ENCODE data around the gene PDXP.
"Not testable (repeated sequence)": the region's sequence is repeated elsewhere in the genome, so short reads cannot be mapped to it uniquely, and the experiment has no call there.

Gene PDXP

GRCh38 chr22:37675930-37676735 lies 17.6 kb downstream of the PDXP start:
- DNase-seq: no peak

DNA sequence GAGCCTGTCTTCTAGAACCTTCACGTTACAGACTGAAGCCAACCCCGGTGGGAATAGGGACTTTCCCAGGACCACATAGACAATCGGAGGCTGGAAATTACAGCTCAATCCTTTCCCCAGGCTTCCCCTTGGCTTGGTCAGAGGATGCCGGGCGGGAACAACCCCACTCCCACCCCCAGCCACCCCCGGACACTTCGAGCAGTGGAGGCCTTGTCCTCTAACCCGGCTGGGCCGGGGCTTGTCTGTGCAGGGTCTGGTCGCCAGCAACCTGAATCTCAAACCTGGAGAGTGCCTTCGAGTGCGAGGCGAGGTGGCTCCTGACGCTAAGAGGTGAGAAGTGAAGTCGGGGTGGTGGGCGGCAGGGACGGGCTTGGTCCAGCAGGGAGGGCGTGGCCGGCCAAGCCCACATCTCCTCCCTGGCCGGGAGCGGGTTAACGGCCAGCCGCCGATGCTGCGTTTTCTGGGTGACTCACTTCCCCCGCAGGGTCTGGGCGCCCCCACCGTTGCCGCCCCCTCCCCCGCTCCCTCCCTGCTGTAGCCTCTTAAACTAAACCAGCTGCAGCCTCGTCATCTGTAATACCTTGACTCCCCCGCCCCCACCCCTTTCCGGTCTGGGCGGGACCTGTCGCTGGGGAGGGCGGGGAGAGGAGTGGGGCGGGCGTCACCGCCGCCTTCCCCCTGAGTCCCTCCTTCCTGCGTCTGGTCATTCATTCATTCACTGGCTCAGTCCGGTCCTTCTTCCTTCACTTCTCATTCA lies 18.4 kb downstream of the PDXP start:
- DNase-seq: peak; percentile 99

GRCh38 chr22:37677493-37677974 lies 19.0 kb downstream of the PDXP start:
- no peak for DNase-seq

GRCh38 chr22:37678372-37678771 lies 19.8 kb downstream of the PDXP start:
- DNase-seq: no peak

DNA sequence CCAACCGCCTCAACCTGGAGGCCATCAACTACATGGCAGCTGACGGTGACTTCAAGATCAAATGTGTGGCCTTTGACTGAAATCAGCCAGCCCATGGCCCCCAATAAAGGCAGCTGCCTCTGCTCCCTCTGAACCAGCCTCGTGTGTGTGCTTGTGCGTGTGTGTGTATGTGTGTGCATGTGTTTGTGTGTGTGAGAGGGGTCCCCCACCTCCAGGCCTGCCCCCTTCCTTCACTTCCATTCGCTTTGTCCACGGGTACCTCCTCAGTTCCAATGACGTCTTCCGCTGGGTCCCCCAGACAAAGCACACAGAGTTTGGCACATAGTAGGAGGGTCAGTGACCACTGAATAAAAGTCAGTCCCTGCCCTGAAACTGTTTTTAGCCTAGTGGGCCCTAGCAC lies 21.1 kb downstream of the PDXP start:
- DNase-seq: no peak

- DNase-seq: no peak
Measured at GRCh38 chr22:37680191-37680851, 21.8 kb downstream of the PDXP start.

DNA sequence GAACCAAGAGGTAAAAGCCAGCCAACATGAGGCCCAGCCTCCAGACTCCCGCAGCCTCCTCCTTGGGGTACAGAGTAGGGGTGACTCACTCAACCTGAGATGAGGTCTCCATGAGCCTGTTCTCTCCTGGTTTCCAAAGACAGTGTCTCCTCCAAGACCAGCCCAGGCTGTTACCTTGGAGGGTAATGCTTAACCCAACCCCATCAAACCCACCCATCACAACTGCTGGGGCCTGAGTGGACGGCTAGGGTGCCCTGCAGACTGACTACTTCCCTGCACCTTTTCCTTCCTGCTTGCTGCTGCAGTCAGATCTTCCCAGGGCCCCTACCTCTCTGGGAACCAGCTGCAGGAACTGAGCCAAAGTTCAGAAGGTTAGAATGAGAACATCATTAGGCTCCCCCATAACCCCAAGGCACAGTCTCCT lies 22.5 kb downstream of the PDXP start:
- no peak for DNase-seq

DNA sequence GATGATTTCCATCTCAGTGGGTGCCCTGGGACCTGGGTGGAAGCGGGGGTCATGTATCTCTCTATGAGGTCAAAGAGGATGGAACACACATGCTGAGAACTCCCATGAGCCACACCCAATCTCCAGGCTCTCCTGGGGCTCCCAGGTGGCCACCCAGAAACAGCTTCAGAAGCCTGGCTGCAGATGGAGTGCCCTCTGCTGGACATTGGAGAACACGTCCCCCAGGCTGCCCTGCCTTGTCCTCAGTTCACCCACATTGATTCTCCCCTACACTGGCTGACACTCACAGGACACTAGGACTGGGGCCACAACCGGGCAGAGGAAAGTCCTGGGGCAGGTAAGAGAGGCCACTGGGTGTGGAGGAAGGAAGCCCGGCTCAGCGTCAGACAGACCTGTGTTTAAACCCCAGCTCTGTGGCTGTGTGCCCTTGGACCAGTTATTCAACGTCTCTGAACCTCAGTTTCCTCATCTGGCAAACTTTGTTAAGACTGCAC lies 23.1 kb downstream of the PDXP start:
- DNase-seq: peak; percentile 84

DNA sequence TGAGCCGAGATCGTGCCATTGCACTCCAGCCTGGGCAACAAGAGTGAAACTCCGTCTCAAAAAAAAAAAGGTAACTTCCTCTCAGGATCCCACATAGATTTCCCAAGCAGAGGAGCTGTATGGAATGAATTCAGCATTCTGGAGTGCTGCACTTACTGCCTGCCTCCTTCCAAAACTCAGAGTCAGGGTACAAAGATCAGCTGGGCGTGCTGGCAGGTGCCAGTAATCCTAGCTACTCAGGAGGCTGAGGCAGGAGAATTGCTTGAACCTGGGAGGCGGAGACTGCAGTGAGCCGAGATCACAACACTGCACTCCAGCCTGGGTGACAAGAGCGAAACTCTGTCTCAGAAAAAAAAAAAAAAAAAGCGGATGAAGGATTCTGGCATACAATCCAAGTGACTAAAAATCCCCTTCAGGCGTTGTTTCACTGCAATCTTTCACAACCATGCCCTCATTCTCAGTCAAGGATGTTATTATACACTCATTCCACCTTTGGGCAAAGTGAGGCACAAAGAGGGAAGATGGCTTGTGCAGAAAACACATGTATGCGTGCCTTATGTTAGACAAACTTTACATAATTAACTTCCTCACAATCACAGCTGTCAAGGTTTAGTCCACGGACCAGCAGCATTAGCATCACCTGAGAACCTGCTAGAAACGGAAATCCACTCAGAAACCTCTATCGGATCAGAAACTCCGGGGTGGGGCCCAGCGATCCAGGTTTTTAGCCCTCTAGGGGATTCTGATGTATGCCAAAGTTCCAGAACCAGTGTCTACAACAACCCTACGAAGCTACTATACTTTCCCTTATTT lies 26.5 kb downstream of the PDXP start:
- no peak for DNase-seq

DNA sequence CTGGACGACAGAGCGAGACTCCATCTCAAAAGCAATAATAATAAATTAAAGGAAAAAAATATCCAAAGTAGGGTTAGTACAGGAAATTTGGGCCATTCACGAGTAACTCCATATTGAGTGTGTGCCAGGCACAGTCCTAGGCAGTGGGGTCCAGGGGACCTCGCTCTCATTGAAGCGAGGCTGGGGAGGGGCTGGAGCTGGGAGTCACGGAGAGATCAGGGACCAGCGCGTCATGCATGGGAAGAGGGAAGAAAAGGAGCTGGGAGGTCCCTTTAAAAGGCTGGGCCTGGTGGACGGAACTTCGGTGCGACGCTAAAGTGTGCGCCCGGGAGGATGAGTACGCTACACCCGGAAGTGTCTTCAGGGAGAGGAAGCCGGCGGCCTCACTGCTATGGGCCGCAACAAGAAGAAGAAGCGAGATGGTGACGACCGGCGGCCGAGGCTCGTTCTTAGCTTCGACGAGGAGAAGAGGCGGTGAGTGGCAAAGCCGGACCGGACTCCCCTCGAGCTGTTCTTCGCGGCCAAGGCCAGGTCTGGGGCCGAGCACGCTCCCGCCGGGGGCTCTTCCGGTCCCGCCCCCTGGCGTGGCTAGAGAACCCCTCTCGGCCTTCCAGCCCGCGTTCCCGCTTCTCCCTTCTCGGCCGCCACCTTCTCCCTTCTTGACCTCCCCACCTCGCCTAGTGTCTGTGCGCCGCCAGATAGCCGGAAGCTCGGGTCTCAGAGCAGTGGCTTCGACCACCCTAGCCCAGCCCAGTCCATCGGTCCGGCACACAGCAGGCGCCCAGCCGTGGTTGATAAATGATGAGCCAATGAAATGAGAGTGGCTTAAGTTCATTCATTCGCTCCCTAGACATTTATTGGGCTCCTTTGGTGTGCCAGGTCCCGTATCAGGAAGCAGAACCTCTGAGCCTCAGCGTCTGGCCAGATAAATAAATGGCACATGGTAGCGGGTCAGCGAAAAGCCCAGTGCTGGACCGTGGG lies 27.8 kb downstream of the PDXP start, which contains the start of gene NOL12:
Gene NOL12 (plus strand): TSS at position 342 of the 981 bp plus-strand sequence. CDS start 50 bp downstream, at position 392.
- peak; percentile 92 for DNase-seq

- no peak for DNase-seq
Measured at GRCh38 chr22:37690407-37690806, 31.9 kb downstream of the PDXP start.

GRCh38 chr22:37690901-37691504 lies 32.5 kb downstream of the PDXP start:
- no peak for DNase-seq

DNA sequence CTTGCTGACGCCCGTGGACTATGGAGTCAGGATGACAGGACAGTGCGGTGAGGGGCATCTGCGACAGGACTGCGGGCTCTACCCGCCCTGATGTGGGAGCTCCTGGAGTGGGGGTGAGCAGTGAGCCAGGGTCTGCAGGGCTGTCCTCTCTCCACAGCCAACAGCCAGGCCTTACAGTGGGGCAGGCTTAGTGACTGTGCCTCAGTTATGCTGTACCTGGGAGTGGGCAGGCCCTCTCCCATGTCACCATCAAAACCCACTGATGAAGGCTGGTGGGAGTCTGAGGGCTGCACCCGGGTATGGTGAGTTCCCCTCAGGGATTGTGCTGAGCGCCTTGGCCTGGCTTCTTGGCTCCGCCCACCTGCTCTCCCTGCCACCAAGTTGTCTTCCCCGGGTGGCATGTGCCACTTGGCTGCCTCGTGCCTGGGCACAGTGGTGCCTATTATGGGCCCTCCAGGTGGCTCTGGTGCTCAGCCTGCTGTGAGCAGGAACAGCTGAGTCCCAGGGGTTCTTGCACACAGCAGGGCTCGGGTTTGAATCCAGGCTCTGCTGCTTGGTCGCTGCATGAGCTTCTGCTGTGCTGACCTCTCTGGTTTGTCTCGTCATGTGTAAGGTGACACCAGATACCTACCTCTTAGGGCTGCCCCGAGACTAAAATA lies 34.2 kb downstream of the PDXP start:
- DNase-seq: no peak

DNA sequence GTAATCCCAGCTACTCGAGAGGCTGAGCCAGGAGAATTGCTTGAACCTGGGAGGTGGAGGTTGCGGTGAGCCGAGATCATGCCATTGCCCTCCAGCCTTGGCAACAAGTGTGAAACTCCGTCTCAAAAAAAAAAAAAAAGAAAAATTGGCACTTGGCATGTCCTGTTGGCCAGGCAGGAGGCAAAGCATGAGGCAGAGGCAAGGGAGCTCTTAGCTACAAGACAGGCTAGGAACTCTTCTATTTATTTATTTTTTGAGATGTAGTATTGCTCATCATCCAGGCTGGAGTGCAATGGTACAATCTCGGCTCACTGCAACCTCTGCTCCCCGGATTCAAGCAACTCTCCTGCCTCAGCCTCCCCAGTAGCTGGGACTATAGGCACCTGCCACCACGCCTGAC lies 35.6 kb downstream of the PDXP start:
- DNase-seq: not testable (repeated sequence)

DNA sequence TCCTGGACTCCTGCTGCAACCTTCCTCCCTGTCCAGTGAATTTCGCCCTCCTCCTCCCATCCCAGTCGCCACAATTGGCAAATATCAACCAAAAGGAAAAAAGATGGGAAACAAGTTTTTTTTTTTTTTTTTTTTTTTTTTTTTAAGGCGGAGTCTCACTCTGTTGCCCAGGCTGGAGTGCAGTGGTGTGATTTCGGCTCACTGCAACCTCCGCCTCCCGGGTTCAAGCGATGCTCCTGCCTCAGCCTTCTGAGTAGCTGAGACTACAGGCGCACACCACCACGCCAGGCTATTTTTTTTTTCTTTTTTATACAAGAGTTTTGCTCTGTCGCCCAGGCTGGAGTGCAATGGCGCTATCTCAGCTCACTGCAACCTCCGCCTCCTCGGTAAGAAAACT lies 37.7 kb downstream of the PDXP start:
- not testable (repeated sequence) for DNase-seq

DNA sequence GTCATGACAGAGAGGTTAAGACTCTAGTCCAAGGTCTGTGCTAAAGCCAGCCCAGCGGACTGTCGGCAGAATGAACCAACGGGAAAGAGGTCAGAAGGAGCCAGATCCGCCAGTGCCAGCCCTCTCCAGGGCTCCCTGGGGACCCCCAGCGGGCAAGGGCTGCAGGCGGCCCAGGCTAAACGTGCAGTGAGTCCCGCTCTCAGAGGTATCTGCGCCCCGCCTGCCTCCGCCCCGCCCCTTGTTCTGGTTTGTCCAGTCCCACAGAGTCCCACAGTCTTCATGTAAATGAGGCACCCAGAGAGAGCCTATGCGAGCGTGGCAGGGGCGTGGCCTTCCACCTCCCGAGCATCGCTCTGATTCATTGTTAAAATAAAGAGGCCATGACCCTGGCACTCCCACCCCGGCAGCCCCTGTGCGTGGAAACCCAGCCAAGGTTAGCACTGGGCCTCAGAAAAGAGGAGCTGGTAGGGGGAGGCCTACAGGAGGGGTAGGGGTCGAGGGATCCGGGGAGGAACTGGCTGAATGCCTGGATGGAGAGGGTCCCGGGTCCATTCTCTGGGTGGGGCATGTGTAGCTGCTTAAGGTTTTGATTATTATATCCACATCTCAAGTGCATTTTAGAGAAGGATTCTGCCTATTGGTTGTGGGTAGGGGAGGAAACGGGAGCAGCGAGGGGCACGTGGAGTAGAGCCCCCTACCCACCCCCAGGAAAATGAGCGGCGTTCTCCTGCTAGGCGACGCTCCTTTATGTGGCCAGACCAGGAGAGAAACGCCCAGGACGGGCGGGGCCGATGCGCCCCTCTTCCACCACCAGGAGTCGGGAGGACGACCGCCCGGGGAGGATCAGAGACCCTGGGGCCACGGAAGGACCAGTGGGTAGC lies 38.4 kb downstream of the PDXP start, which contains the start of gene TRIOBP:
Gene TRIOBP (plus strand): TSS at position 392 of the 881 bp plus-strand sequence. CDS start 4,318 bp downstream, outside the sequence.
- DNase-seq: peak; percentile 100

DNA sequence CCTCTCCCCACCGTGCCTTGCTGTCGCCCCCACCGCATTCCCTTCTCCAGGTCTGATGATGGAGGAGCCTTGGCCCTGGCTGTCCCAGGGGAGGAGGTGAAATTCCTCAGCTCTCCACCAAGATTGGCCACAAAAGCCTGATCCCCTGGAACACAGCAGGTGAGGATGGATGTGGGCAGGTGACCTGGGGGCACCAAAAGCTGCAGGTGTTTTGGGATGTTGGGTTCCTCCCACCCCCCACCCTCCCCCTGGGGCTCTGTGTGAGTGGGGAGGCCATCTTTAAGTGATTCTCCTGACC lies 39.0 kb downstream of the PDXP start:
- no peak for DNase-seq

DNA sequence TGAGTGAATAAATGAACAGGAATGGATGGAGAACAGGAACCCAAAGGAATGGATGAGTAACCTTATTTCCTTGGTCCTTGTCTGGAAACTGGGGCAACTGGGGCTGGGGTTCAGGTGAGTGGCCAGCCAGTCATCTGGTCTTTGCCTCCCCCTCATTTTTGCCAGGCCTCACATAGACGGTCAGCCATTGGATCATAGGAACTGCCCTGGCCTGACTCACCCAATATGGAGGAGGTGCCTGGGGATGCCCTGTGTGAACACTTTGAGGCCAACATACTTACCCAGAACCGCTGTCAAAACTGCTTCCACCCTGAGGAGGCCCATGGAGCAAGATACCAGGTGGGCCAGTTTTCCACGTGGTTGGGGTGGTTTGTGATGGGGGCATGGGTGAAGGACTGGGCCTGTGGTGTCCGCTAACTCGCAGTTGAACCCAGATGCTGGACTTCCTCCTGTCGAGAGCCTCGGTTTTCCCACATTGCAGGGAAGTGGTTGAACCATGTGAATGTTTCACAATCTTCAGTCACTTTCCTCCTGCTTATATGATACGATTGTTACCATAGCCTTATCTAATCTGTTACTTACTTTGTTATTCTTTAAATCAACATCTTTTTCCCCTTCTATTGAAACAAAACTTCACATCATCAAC lies 42.7 kb downstream of the PDXP start:
- no peak for DNase-seq
